ENCODE measurements around the gene PIGM. TPM values are rescaled to one million over a fixed set of nuclear protein-coding genes. Genes with fewer than 3 reads are reported as not detected.

Gene PIGM
- total and polyA plus RNA-seq, 2 of the 13 experiments (the other 11 are each of a cell fraction or from before 2014, with no cell fraction given): 3.4 to 4.6 TPM

DNA sequence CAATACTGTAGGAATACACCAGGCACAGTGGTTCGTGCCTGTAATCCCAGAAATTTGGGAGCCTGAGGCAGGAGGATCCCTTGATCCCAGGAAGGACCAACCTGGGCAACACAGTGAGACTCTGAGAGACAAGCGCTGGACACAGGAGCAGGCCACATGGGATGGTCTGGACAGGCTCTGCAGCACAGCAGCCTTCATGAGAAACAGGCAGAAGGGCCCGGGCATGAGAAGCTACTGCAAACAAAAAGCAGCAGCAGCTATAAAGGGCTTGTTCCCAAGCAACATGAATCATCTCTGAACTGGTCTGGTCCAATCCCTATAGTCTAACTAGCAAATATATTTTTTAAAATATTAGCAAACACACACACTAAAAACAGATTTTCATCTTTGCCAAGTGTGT, 42.2 kb downstream of the PIGM start:
- Histone ChIP-seq H3K36me3 (replicated peaks in 1 of 2; ENCODE audit: control insufficient read depth in 1 of 2, insufficient read depth in 2 of 2, low read length in 2 of 2) (no peaks in the 10 kb centered on the region), H3K9ac (ENCODE audit: insufficient read depth, low read depth, low read length) (no peak overlapping the region), H3K4me3 (replicated peaks in 1 of 3; ENCODE audit: insufficient read depth in 1 of 3, low read depth in 2 of 3, low read length in 3 of 3) (no peak overlapping the region), H2AFZ (ENCODE audit: low read length) (no peak overlapping the region), H3K27ac (ENCODE audit: extremely low read length, insufficient read depth, low read length) (no peak overlapping the region), H3K79me2 (ENCODE audit: insufficient read depth, low read length) (no peaks in the 10 kb centered on the region), H3K27me3 (ENCODE audit: control insufficient read depth in 1 of 2, insufficient read depth in 2 of 2, low read length in 2 of 2) (peaks cover 0 to 5% of the 10 kb centered on the region in 2 experiments; a peak in 3 of 5 replicates), H3K9me3 (ENCODE audit: low read length) (no peaks in the 10 kb centered on the region), H4K20me1 (ENCODE audit: insufficient read depth, low read length) (no peaks in the 10 kb centered on the region), H3K4me1 (ENCODE audit: insufficient read depth, low read length) (peaks cover 8% of the 10 kb centered on the region; the same call in 1 of the 2 replicates), H3K4me2 (ENCODE audit: low read depth, low read length) (no peak overlapping the region)
- ATAC-seq (no peak), DNase-seq (ENCODE audit: low spot score) (no peak), FAIRE-seq (no peak)
- intact Hi-C loops (cut with micrococcal nuclease; ENCODE audit: unreplicated experiment) (no loop called here), in situ Hi-C loops (cut with HindIII; ENCODE audit: extremely low pct_ligation_motif_present, low pct_unique_long_range_greater_than_20kb) (no loop called here)
- ChIA-PET CTCF (ENCODE audit: low intra/inter-chr PET ratio, low total read pairs) (no interaction called here), POLR2A (no interaction called here)
- 10% methylated on average over 3 of the region's 3 CpGs for WGBS (ENCODE audit: low lambda C conversion rate)
- TF ChIP-seq ZFP36L1 (CRISPR knock-in tag; IDR thresholded peaks at IDR 0.05): no peak
- BruUV-seq (replicated peaks): no TSS peak

DNA sequence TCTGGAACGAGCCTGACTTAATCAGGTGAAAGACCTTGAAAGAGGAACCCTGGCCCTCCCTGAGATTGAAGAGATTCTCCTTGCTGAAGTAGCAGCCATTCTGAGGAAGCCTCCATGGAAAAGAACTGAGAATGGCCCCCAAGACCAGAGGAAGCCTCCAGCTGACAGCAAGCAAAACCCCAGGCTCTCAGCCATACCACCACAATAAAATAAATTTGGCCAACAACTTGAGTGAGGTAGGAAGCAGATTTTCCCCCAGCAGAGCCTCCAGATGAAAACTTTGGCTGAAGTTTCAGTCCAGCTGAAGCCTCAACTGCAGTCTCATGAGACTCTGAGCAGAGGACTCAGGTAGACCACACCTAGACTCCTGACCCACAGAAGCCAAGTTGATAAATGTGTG, 43.8 kb downstream of the PIGM start:
- H3K4me2 ChIP-seq (ENCODE audit: low read depth, low read length): no peak overlapping the region
- H3K27ac ChIP-seq (ENCODE audit: extremely low read length, insufficient read depth, low read length): no peak overlapping the region
- intact Hi-C loops (cut with micrococcal nuclease; ENCODE audit: unreplicated experiment): no loop called here
- no peaks in the 10 kb centered on the region for H3K36me3 ChIP-seq (replicated peaks in 1 of 2; ENCODE audit: control insufficient read depth in 1 of 2, insufficient read depth in 2 of 2, low read length in 2 of 2)
- H4K20me1 ChIP-seq (ENCODE audit: insufficient read depth, low read length): no peaks in the 10 kb centered on the region
- no TSS peak for BruUV-seq (replicated peaks)
- no peaks in the 10 kb centered on the region for H3K9me3 ChIP-seq (ENCODE audit: low read length)
- FAIRE-seq (no peak), DNase-seq (ENCODE audit: low spot score) (no peak), ATAC-seq (no peak)
- peaks cover 8% of the 10 kb centered on the region; the same call in 1 of the 2 replicates for H3K4me1 ChIP-seq (ENCODE audit: insufficient read depth, low read length)
- ChIA-PET POLR2A (no interaction called here), CTCF (ENCODE audit: low intra/inter-chr PET ratio, low total read pairs) (no interaction called here)
- no peak overlapping the region for H2AFZ ChIP-seq (ENCODE audit: low read length)
- no peaks in the 10 kb centered on the region for H3K79me2 ChIP-seq (ENCODE audit: insufficient read depth, low read length)
- in situ Hi-C loops (cut with HindIII; ENCODE audit: extremely low pct_ligation_motif_present, low pct_unique_long_range_greater_than_20kb): no loop called here
- 0% methylated on average over 1 of the region's 1 CpG for WGBS (ENCODE audit: low lambda C conversion rate)
- H3K27me3 ChIP-seq (ENCODE audit: control insufficient read depth in 1 of 2, insufficient read depth in 2 of 2, low read length in 2 of 2): peaks cover 0 to 5% of the 10 kb centered on the region in 2 experiments; a peak in 3 of 5 replicates
- no peak overlapping the region for H3K9ac ChIP-seq (ENCODE audit: insufficient read depth, low read depth, low read length)
- H3K4me3 ChIP-seq (replicated peaks in 1 of 3; ENCODE audit: insufficient read depth in 1 of 3, low read depth in 2 of 3, low read length in 3 of 3): no peak overlapping the region
- TF ChIP-seq ZNF282 (IDR thresholded peaks at IDR 0.05; ENCODE audit: partially characterized antibody) (no peak), NFKB2 (CRISPR knock-in tag; IDR thresholded peaks at IDR 0.05; ENCODE audit: borderline replicate concordance) (no peak), RBAK (CRISPR knock-in tag; IDR thresholded peaks at IDR 0.05) (no peak), FOXA1 (IDR thresholded peaks at IDR 0.05) (no peak), FOXA1 (CRISPR knock-in tag; IDR thresholded peaks at IDR 0.05) (no peak), EP300 (IDR thresholded peaks at IDR 0.05; ENCODE audit: low read depth in 2 of 2, low read length in 2 of 2) (no peak), EP300 (CRISPR knock-in tag; IDR thresholded peaks at IDR 0.05; ENCODE audit: borderline replicate concordance) (no peak), ZNF367 (CRISPR knock-in tag; IDR thresholded peaks at IDR 0.05; ENCODE audit: borderline replicate concordance) (no peak), ZNF160 (CRISPR knock-in tag; IDR thresholded peaks at IDR 0.05) (no peak), ZC3H13 (CRISPR knock-in tag; IDR thresholded peaks at IDR 0.05) (no peak), RNF2 (conservative IDR thresholded peaks at IDR 0.05; ENCODE audit: low read depth) (no peak), ZNF136 (CRISPR knock-in tag; IDR thresholded peaks at IDR 0.05; ENCODE audit: low read depth) (no peak)
- TF ChIP-seq, protein P1, sequence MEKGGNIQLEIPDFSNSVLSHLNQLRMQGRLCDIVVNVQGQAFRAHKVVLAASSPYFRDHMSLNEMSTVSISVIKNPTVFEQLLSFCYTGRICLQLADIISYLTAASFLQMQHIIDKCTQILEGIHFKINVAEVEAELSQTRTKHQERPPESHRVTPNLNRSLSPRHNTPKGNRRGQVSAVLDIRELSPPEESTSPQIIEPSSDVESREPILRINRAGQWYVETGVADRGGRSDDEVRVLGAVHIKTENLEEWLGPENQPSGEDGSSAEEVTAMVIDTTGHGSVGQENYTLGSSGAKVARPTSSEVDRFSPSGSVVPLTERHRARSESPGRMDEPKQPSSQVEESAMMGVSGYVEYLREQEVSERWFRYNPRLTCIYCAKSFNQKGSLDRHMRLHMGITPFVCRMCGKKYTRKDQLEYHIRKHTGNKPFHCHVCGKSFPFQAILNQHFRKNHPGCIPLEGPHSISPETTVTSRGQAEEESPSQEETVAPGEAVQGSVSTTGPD (CRISPR knock-in tag; IDR thresholded peaks at IDR 0.05): no peak
